ENCODE measurements around the gene IL1RL1.
A peak's percentile ranks its signal among the peaks of the same experiment; 100 is the strongest.

The IL1RL1 gene

GRCh38 chr2:102335871-102336366 is 24.6 kb downstream of the IL1RL1 start:
- DNase-seq (ENCODE audit: low read depth in 2 of 2): no peak

DNA sequence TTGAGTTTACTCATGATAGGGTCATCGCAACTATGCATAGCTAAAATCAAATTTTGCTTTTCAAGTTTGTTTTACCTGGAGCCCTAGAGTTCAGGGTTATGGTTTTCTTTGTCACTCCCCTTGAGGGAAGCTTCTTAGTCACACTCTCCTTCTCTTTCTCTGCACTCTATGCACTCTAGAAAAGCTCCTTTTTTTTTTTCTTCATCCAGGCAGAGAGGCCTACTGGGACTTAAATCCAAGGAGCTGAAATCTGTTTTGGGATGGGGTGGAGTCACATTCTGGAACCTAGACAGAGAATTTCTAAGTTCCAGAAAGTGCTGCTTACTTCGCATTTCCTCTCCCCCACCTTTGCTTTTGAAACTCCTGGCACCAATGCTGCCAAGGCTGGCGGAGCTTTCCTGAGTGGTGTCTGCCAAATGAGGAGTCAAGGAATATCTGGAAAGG is 25.2 kb downstream of the IL1RL1 start:
- DNase-seq (ENCODE audit: low read depth in 2 of 2): no peak

- no peak for DNase-seq (ENCODE audit: low read depth in 2 of 2)
Measured at GRCh38 chr2:102337012-102337411, 25.6 kb downstream of the IL1RL1 start.

DNA sequence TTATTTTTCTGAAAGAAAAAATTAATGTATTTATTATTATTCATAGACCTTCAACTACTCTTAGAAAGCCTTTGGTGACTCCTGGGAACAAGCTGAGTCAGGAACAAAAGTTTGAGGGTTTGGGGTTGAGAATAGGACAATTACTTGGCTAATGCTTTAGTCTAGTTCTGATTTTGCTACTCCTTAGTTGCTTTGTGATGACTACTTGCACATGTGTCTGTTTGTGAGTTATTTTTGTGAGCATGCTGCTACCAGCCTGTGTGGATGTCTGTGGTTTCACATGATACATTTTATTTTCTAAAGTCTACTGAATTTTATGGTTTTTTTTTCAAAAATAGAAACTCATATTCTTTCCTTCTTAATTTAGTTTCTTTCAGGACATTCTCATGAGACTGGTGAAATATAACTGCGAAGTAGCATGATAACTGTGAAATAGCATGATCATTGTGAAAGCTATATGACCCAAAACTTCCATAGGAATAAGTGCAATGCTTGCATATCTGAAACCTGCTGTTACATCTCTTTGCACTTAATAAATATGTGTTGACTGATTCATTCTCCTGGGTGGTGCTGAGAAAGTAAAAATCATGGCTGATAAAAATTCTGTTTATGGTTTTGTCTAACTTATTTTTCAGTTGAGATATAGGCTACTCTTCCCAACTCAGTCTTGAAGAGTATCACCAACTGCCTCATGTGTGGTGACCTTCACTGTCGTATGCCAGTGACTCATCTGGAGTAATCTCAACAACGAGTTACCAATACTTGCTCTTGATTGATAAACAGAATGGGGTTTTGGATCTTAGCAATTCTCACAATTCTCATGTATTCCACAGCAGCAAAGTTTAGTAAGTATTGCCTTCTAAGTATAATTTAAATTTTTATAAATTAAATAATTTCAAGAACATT is 26.4 kb downstream of the IL1RL1 start:
- DNase-seq (ENCODE audit: low read depth in 2 of 2): no peak

GRCh38 chr2:102340778-102341177 is 29.4 kb downstream of the IL1RL1 start:
- DNase-seq (ENCODE audit: low read depth in 2 of 2): no peak

- no peak for DNase-seq (ENCODE audit: low read depth in 2 of 2)
Measured at GRCh38 chr2:102342888-102343287, 31.5 kb downstream of the IL1RL1 start.

- DNase-seq (ENCODE audit: low read depth in 2 of 2): no peak
Measured at GRCh38 chr2:102344397-102344796, 33.0 kb downstream of the IL1RL1 start.

- DNase-seq (ENCODE audit: low read depth in 2 of 2): no peak
Measured at GRCh38 chr2:102345329-102345920, 34.1 kb downstream of the IL1RL1 start.

DNA sequence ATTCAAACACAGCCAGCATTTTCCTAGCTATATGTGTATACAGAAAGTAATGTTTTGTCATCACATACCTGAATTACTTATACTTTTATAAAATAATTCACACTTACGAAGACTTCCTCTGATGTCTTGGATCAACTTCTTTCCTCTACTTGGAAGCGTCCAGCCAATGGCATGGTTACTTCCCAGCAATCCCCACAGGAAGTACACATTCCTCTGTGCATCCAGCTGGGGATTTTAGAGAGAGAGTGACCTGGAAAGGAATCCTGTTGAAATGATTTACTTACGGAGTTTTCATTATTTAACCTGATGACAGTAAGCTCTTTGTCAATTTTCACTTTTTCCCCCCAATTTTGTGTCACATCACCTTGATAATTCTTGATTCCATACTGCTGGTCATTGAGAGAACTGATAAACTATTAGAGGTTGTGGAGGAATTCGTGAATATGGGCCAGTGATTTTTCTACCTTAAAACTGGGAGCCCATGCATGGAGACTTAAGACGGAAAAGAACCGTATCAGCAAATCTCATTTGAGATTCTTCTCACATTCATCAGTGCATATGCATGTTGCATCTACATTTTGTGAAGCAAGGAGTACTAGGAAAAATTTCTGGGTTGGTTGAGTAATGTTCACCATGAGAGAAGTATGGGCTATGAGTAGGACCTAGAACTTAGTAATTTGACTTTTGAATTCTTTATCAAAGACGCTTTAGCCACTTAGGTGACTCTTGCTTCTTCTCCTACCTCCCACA is 35.2 kb downstream of the IL1RL1 start:
- no peak for DNase-seq (ENCODE audit: low read depth in 2 of 2)

DNA sequence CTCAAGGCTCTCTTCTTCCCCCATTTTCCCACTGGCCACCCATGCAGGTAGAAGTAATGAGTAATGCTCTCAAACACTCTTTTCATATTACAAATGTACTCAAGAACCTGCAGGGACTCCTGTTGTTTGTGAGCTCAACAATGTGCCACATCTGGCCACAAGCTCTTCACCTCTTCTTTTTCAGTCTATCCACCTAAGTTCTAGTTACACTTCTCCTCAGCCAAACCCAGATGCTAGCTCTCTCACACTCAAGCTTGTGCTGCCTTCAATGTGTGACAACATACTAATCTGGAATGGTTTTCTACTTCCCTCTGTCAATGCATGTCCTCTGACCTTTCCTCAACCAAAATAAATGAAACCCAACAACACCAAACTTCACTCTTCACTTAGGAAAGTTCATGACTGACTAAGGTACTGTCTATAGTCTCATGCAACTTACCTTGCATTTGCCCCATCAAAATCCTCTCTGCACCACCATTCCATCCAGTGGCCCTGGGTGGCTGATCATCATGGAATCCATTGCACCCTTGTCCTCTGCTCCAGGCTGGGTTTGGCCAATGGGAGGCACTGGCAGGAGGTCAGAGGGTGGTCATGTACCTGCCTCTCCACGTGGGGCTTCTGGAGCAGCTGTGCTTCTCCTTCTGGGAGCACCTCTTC is 38.9 kb downstream of the IL1RL1 start:
- no peak for DNase-seq (ENCODE audit: low read depth in 2 of 2)

DNA sequence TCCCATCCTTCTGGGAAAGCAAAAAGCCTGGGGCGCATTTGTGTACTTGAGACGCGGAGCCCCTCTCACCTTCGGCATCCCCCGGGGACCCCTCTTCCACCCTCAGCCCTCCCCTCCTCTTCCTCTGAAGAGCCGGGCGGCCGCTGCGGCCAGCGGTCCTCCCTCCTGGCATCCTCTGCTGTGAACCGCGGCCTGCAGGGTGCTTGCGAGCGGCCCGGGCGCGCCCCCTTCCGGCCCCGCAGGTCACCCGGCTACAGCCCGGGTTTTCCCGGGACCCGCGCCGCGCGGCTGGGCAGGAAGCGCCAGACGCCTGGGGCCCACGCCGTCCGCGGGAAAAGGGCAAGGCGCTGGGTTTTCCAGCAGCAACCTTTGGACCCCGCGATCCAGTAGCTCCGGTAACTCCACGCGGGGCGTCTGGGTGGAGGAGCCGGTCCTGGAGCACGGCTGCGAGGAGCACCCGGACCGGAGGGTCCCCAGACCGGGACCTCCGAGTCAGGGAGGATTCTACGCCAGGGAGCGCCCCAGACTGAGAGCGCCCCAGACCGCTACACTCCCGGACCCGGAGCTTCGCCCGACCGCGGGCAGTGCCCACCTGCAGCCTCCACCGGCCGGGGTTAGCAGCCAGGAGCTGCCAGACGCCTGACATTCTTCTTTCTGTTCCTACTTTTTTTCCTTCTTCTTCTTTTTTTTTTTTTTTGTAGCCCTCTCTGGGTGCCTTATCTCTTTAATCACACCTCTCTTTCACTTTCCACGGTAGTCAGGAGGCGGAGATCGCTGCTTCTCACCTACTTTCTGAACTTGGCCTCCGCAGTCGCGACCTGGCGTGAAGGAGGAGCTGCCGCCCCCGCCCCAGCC is 44.4 kb downstream of the IL1RL1 start, which contains the start of gene IL18R1:
TSS of gene IL18R1 (plus strand) at position 271 of the 855 bp plus-strand sequence. CDS start 6,865 bp downstream, outside the sequence.
- peak; percentile 28 to 43 for DNase-seq (ENCODE audit: low read depth in 2 of 2)

DNA sequence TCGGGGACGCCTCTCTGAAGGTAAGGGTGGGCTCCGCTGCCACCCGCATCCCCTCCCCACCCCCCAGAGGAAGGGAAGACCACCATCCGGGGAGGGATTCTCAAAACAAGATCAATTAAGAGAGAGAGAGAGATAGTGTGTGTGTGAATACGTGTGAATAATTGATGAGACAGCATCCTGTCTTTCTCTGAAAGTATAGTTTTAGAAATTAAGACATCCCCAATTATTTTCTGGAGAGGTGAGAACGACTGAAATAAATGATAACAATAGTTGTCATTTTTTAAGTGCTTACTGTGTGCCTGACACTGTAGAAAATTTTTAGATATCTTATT is 45.0 kb downstream of the IL1RL1 start:
- DNase-seq (ENCODE audit: low read depth in 2 of 2): no peak

DNA sequence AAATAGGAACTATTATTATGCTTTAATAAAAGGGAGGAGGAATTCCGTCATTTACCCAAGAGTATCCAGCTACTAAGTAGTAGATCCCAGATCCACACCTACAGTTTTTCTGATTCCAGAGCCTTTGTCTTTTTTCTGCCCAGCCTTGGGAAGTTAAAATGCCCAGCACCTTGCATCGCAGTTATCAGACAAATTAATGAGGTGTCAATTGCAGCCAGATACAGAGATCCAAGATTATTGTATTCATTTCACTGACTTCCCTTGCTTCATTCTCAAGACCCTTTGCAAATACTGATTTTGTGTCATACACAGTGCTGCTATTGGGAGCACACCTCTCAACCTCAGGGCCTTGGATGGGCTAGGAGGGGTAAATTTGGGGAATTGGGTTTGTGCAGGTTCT is 45.4 kb downstream of the IL1RL1 start:
- DNase-seq (ENCODE audit: low read depth in 2 of 2): no peak

GRCh38 chr2:102357937-102358336 is 46.6 kb downstream of the IL1RL1 start:
- DNase-seq (ENCODE audit: low read depth in 2 of 2): no peak

DNA sequence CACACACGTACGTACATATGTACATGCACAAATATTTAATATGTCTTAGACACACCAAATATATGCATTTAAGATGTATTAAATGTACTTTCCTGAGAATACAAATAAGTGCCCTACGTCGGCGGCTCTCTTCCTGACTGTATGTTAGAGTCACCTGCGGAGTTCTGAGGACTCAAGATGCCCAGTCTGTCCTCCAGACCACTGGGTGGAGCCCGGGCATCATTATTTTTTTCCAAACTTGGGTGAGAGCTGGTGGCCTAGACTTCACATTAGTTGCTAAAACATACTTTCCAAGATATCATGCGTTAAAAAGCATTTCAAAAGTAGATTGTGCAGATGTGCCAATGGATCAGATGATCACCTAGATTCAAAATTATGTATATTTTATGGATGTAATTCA is 47.1 kb downstream of the IL1RL1 start:
- no peak for DNase-seq (ENCODE audit: low read depth in 2 of 2)

DNA sequence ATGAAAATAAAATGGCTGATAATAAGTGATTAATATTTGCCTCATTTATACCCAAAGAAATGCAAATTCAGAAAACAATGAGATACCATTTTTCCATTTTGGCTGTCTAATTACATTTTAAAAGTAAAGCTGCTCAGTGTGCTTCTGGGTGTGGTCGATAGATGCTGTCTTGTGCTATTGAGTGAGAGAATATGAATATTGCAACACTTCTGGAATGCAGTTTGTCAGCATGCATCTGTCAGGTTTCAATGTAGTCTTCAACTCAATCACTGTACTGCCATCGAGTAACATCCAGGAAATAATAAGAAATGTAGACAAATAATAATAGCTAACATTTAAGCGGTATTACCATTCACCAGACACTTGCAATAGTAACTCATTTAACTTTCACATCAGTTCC is 48.2 kb downstream of the IL1RL1 start:
- no peak for DNase-seq (ENCODE audit: low read depth in 2 of 2)

- DNase-seq (ENCODE audit: low read depth in 2 of 2): no peak
Measured at GRCh38 chr2:102361632-102362241, 50.4 kb downstream of the IL1RL1 start.

GRCh38 chr2:102365763-102366162 is 54.4 kb downstream of the IL1RL1 start:
- DNase-seq (ENCODE audit: low read depth in 2 of 2): no peak

DNA sequence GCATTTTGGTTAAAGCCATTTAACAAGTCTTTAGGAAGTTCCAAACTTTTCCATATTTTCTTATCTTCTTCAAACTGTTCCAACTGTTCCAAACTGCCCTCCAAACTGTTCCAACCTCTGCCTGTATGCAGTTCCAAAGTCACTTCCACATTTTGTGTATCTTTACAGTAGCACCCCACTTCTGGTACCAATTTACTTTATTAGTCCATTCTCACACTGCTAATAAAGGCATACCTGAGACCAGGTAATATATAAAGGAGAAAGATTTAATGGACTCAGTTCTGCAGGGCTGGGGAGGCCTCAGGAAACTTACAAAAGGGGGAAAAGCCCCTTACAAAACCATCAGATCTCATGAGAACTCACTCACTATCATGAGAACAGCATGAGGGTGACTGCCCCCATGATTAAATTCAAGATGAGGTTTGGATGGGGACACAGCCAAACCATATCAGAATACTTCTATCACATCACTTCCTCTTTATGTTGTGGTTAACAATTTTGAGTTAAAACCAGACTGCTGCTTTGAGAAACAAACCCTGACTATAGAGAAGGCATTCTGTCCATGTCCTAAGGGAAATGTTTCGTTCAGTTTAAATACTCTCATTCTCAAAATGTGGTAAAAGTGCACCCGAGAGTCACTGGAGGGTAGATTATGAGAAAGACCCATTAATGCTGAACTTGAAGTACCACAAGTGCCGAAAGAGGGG is 55.2 kb downstream of the IL1RL1 start:
- DNase-seq (ENCODE audit: low read depth in 2 of 2): no peak

All from stimulated activated CD4-positive, alpha-beta T cell treated with anti-CD3 and anti-CD28 coated beads, Interleukin-1b, Interleukin-23, amount 100 ng/mL, for 1 hour (primary cell).